HepG2 (cell line): ENCODE results near the gene NXN. TPM values are rescaled to one million over a fixed set of nuclear protein-coding genes. Genes with fewer than 3 reads are reported as not detected.

Experiments used
- ATAC-seq: fragments of 200-7000 bp; cut with Tn5 transposase; 3 replicates; pipeline ENCODE4 v1.9.1; 2020; ENCODE audit warnings: mild to moderate bottlenecking, moderate library complexity
- BruUV-seq: library from RNA; stranded (reverse); fragments of 400-500 nt; replicated peaks from 2 replicates; lab custom pipeline; 2021; lab: Mats Ljungman, UMichigan
- CTCF ChIA-PET: fragments of 300-600 bp; formaldehyde crosslinking; extraction: SDS; loops from one replicate; lab custom pipeline; 2021; ENCODE audit warnings: low total read pairs, inconsistent platforms, low intra/inter-chr PET ratio; lab: Yijun Ruan, JAX
- POLR2A ChIA-PET: fragments of 350-600 bp; sonication (Branson Sonifier 250); formaldehyde crosslinking; loops from one replicate; lab custom pipeline; 2020; ENCODE audit warnings: antibody characterized with exemption, inconsistent platforms; lab: Yijun Ruan, JAX
- DNase-seq: peaks from one replicate; pipeline ENCODE4 v3.0.0-alpha.2; 2015; ENCODE audit warnings: low spot score
- FAIRE-seq: peaks from 3 replicates; lab custom pipeline; 2011; peaks lifted over from hg19 to GRCh38; lab: Jason Lieb, UNC
- H2AFZ ChIP-seq: one replicate; pipeline ENCODE4 v1.6.1; 2011; ENCODE audit warnings: low read length, inconsistent platforms
- H3K27ac ChIP-seq: fragments of 300-600 bp; 3 replicates; pipeline ENCODE4 v1.8.0; 2011; ENCODE audit warnings: mixed run types, mild to moderate bottlenecking, mixed read lengths, low read length, inconsistent platforms; ENCODE audit not compliant: insufficient read depth; ENCODE audit errors: extremely low read length
- H3K27me3 ChIP-seq, 2 experiments: fragments of 200-600 bp in 1 of 2; 2 replicates in 1 of 2; 3 replicates in 1 of 2; pipeline versions ENCODE4 v1.6.0 to v1.8.0; 2011; ENCODE audit warnings: low read length in 2 of 2, mild to moderate bottlenecking in 2 of 2, moderate library complexity in 2 of 2, inconsistent platforms in 1 of 2; ENCODE audit not compliant: insufficient read depth in 2 of 2, control insufficient read depth in 1 of 2
- H3K36me3 ChIP-seq, 2 experiments: fragments of 200-600 bp in 1 of 2; replicated peaks in 1 of 2; 2 replicates in 1 of 2; 3 replicates in 1 of 2; pipeline versions ENCODE4 v1.5.1 to v1.8.0; 2011; ENCODE audit warnings: low read length in 2 of 2, inconsistent platforms in 1 of 2; ENCODE audit not compliant: insufficient read depth in 2 of 2, control insufficient read depth in 1 of 2
- H3K4me1 ChIP-seq: 2 replicates; pipeline ENCODE4 v1.5.1; 2012; ENCODE audit warnings: low read length, inconsistent platforms; ENCODE audit not compliant: insufficient read depth
- H3K4me2 ChIP-seq: 2 replicates; pipeline ENCODE4 v1.6.0; 2011; ENCODE audit warnings: low read depth, low read length, inconsistent platforms
- H3K4me3 ChIP-seq, 3 experiments: fragments of 200-600 bp in 1 of 3; sonication (generic), shearing (Covaris generic) in 1 of 3; replicated peaks in 1 of 3; 2 replicates each; pipeline ENCODE4 v1.5.1; 2011 to 2016; ENCODE audit warnings: low read length in 3 of 3, inconsistent platforms in 2 of 3, low read depth in 2 of 3, mild to moderate bottlenecking in 2 of 3, control low read depth in 1 of 3, mixed read lengths in 1 of 3; ENCODE audit not compliant: insufficient read depth in 1 of 3
- H3K79me2 ChIP-seq: one replicate; pipeline ENCODE4 v1.6.1; 2011; ENCODE audit warnings: low read length, inconsistent platforms; ENCODE audit not compliant: insufficient read depth
- H3K9ac ChIP-seq: 2 replicates; pipeline ENCODE4 v1.6.0; 2011; ENCODE audit warnings: mild to moderate bottlenecking, low read depth, low read length, inconsistent platforms; ENCODE audit not compliant: insufficient read depth
- H3K9me3 ChIP-seq: 2 replicates; pipeline ENCODE4 v1.5.1; 2012; ENCODE audit warnings: mild to moderate bottlenecking, low read length
- H4K20me1 ChIP-seq: 2 replicates; pipeline ENCODE4 v1.6.0; 2011; ENCODE audit warnings: inconsistent platforms, mild to moderate bottlenecking, low read length, moderate library complexity; ENCODE audit not compliant: insufficient read depth
- ATF1 ChIP-seq: IDR thresholded peaks from 2 replicates; pipeline ENCODE4 v1.6.1; 2016; ENCODE audit warnings: mild to moderate bottlenecking, control low read depth
- CBFB ChIP-seq: sonication (generic); formaldehyde crosslinking; IDR thresholded peaks from 2 replicates; pipeline ENCODE4 v1.4.0; 2020; ENCODE audit warnings: missing genetic modification reagents
- KDM2A ChIP-seq: sonication (generic); formaldehyde crosslinking; IDR thresholded peaks from 2 replicates; pipeline ENCODE4 v1.4.0; 2020; ENCODE audit warnings: low read depth, missing genetic modification reagents, borderline replicate concordance
- NCOA2 ChIP-seq: sonication (generic); formaldehyde crosslinking; IDR thresholded peaks from 2 replicates; pipeline ENCODE4 v1.8.0; 2022; ENCODE audit warnings: inconsistent platforms
- NPAS2 ChIP-seq: sonication (generic); formaldehyde crosslinking; IDR thresholded peaks from 2 replicates; pipeline ENCODE4 v1.8.0; 2022; ENCODE audit warnings: mild to moderate bottlenecking, missing genetic modification reagents, borderline replicate concordance
- NR2C2 ChIP-seq: sonication (generic); formaldehyde crosslinking; IDR thresholded peaks from 2 replicates; pipeline ENCODE4 v1.4.0; 2020; ENCODE audit warnings: missing genetic modification reagents, mild to moderate bottlenecking, moderate library complexity, borderline replicate concordance
- ONECUT2 ChIP-seq: sonication (generic); formaldehyde crosslinking; IDR thresholded peaks from 2 replicates; pipeline ENCODE4 v1.4.0; 2020; ENCODE audit warnings: missing genetic modification reagents
- RBM22 ChIP-seq: fragments of 200-400 bp; formaldehyde crosslinking; optimal IDR thresholded peaks from 2 replicates; pipeline ENCODE3; 2017; ENCODE audit warnings: mild to moderate bottlenecking, low read length, moderate library complexity
- SKI ChIP-seq: fragments of 450-650 bp; IDR thresholded peaks from one replicate; pipeline ENCODE4 v1.6.1; 2018; ENCODE audit warnings: mild to moderate bottlenecking; ENCODE audit not compliant: partially characterized antibody
- TP53 ChIP-seq: sonication (generic); formaldehyde crosslinking; conservative IDR thresholded peaks from 2 replicates; pipeline ENCODE4 v1.4.0; 2020; ENCODE audit warnings: missing genetic modification reagents
- ZNF124 ChIP-seq: sonication (generic); formaldehyde crosslinking; IDR thresholded peaks from 2 replicates; pipeline ENCODE4 v1.4.0; 2020; ENCODE audit warnings: missing genetic modification reagents
- ZNF292 ChIP-seq: sonication (generic); formaldehyde crosslinking; IDR thresholded peaks from 2 replicates; pipeline ENCODE4 v1.8.1; 2022; ENCODE audit warnings: mild to moderate bottlenecking, low read depth, missing genetic modification reagents, borderline replicate concordance
- ZNF7 ChIP-seq: IDR thresholded peaks from 2 replicates; pipeline ENCODE4 v1.6.1; 2016; ENCODE audit warnings: missing biosample characterization, missing genetic modification reagents
- ZNF816 ChIP-seq: sonication (generic); formaldehyde crosslinking; IDR thresholded peaks from 2 replicates; pipeline ENCODE4 v1.8.0; 2022; ENCODE audit warnings: missing genetic modification reagents, mild to moderate bottlenecking, borderline replicate concordance
- WGBS: methylation state at CpG from one replicate; pipeline ENCODE4 v1.1.6; 2017; ENCODE audit warnings: low lambda C conversion rate; 5-methylcytosine and 5-hydroxymethylcytosine counted together
- in situ Hi-C: cut with HindIII; loops from 2 replicates; pipeline ENCODE4 v1.10.0; 2017; ENCODE audit warnings: low pct_unique_long_range_greater_than_20kb; ENCODE audit not compliant: extremely low pct_ligation_motif_present
- intact Hi-C: fragments of 100-400 bp; cut with micrococcal nuclease; formaldehyde crosslinking; loops from one replicate; pipeline ENCODE4 v1.10.0; 2022; ENCODE audit not compliant: unreplicated experiment
- polyA plus RNA-seq, 8 experiments: library from polyadenylated mRNA; depleted of rRNA in 3 of 8; stranded (reverse) in 7 of 8; unstranded in 1 of 8; fragments of >200 nt; fragmentation: Illumina TruSeq in 4 of 8; extraction: Trizol in 4 of 8; gene quantifications; 2 replicates each; pipeline versions ENCODE4 v1.2.1 to v1.2.3, GENCODE V29; 2011 to 2016; ENCODE audit warnings: low read depth in 4 of 8, missing spikeins in 1 of 8, mixed read lengths in 1 of 8; ENCODE audit not compliant: insufficient read depth in 1 of 8
- total RNA-seq, 5 experiments: library from RNA; depleted of rRNA; stranded (reverse); fragments of >200 nt; fragmentation: Illumina TruSeq; extraction: Trizol; gene quantifications; 2 replicates each; pipeline ENCODE4 v1.2.3, GENCODE V29; 2016; ENCODE audit warnings: low read depth in 1 of 5

Gene NXN
- total and polyA plus RNA-seq, 2 of the 13 experiments (the other 11 are each of a cell fraction or from before 2014, with no cell fraction given), result 22.2 to 24.3 TPM

- TF ChIP-seq KDM2A (CRISPR knock-in tag), result no peak
- TF ChIP-seq CBFB (CRISPR knock-in tag), result no peak
- no peak for TF ChIP-seq NR2C2
- no peak for TF ChIP-seq NPAS2 (CRISPR knock-in tag)
- TF ChIP-seq ZNF124 (CRISPR knock-in tag), result no peak
- no peak for TF ChIP-seq TP53 (CRISPR knock-in tag)
- no peak for TF ChIP-seq ZNF292 (CRISPR knock-in tag)
- no peak for TF ChIP-seq ONECUT2
- TF ChIP-seq ZNF7 (CRISPR knock-in tag), result no peak
- TF ChIP-seq ATF1 (CRISPR knock-in tag), result no peak
- TF ChIP-seq ZNF816 (CRISPR knock-in tag), result no peak
- no peak for TF ChIP-seq SKI
- no peak for TF ChIP-seq RBM22
- TF ChIP-seq NCOA2 (CRISPR knock-in tag), result no peak
- no peak overlapping the region for H3K4me3 ChIP-seq
- H3K36me3 ChIP-seq, result peaks cover 10 to 30% of the 10 kb centered on the region in 2 experiments; a peak in 4 of 5 replicates
- ATAC-seq, result no peak
- ChIA-PET CTCF (no interaction called here), POLR2A (no interaction called here)
- H4K20me1 ChIP-seq, result no peaks in the 10 kb centered on the region
- in situ Hi-C loops (no loop called here), intact Hi-C loops (no loop called here)
- WGBS, result 95% methylated on average over 9 of the region's 9 CpGs
- H3K27ac ChIP-seq, result no peak overlapping the region
- no peak overlapping the region for H3K9ac ChIP-seq
- no peaks in the 10 kb centered on the region for H3K4me1 ChIP-seq
- H3K9me3 ChIP-seq, result no peaks in the 10 kb centered on the region
- H2AFZ ChIP-seq, result no peak overlapping the region
- no peaks in the 10 kb centered on the region for H3K27me3 ChIP-seq
- H3K4me2 ChIP-seq, result no peak overlapping the region
- no TSS peak for BruUV-seq
- no peak for DNase-seq
- no peaks in the 10 kb centered on the region for H3K79me2 ChIP-seq
- no peak for FAIRE-seq
Measured at GRCh38 chr17:823501-823902, 156.1 kb downstream of the NXN start.
